GM23248 (cell line): ENCODE measurements around the gene PARVB. TPM values are rescaled to one million over a fixed set of nuclear protein-coding genes. Genes with fewer than 3 reads are reported as not detected.

Experiments
- DNase-seq: peaks from one replicate; pipeline ENCODE4 v3.0.0-alpha.2; 2015
- H2AFZ ChIP-seq: fragments of 200-600 bp; sonication (generic); 2 replicates; pipeline ENCODE4 v1.6.1; 2016; ENCODE audit warnings: antibody characterized with exemption
- H3F3A ChIP-seq: fragments of 200-600 bp; sonication (generic); 2 replicates; pipeline ENCODE4 v1.6.1; 2016; ENCODE audit warnings: mild to moderate bottlenecking, antibody characterized with exemption, mixed run types; ENCODE audit not compliant: insufficient read depth
- H3K27ac ChIP-seq: fragments of 200-600 bp; sonication (generic); 2 replicates; pipeline ENCODE4 v1.5.1; 2016; ENCODE audit warnings: mild to moderate bottlenecking
- H3K27me3 ChIP-seq: fragments of 200-600 bp; sonication (generic); replicated peaks from 2 replicates; pipeline ENCODE4 v1.6.1; 2016; ENCODE audit warnings: mild to moderate bottlenecking; ENCODE audit not compliant: insufficient read depth
- H3K36me3 ChIP-seq: fragments of 200-600 bp; sonication (generic); 2 replicates; pipeline ENCODE4 v1.6.1; 2016; ENCODE audit warnings: low read depth, mild to moderate bottlenecking
- H3K4me1 ChIP-seq: fragments of 200-600 bp; sonication (generic); 2 replicates; pipeline ENCODE4 v1.6.1; 2016; ENCODE audit warnings: mild to moderate bottlenecking; ENCODE audit not compliant: insufficient read depth
- H3K4me2 ChIP-seq: fragments of 200-600 bp; sonication (generic); one replicate; pipeline ENCODE4 v1.6.1; 2016; ENCODE audit warnings: mild to moderate bottlenecking; ENCODE audit not compliant: unreplicated experiment
- H3K4me3 ChIP-seq: fragments of 200-600 bp; sonication (generic); 2 replicates; pipeline ENCODE4 v1.5.1; 2016; ENCODE audit warnings: mild to moderate bottlenecking
- H3K79me2 ChIP-seq: fragments of 200-600 bp; sonication (generic); 2 replicates; pipeline ENCODE4 v1.6.1; 2016; ENCODE audit warnings: mild to moderate bottlenecking; ENCODE audit not compliant: insufficient read depth
- H3K9ac ChIP-seq: fragments of 200-600 bp; sonication (generic); 2 replicates; pipeline ENCODE4 v1.6.1; 2016; ENCODE audit warnings: mild to moderate bottlenecking
- H3K9me2 ChIP-seq: fragments of 200-600 bp; sonication (generic); 2 replicates; pipeline ENCODE4 v1.6.1; 2016; ENCODE audit warnings: mixed run types, mild to moderate bottlenecking, moderate library complexity; ENCODE audit not compliant: insufficient read depth
- H3K9me3 ChIP-seq: fragments of 200-600 bp; sonication (generic); one replicate; pipeline ENCODE4 v1.6.1; 2017; ENCODE audit warnings: low read depth
- H4K20me1 ChIP-seq: fragments of 200-600 bp; sonication (generic); 2 replicates; pipeline ENCODE4 v1.6.0; 2016; ENCODE audit not compliant: insufficient read depth
- EZH2 ChIP-seq: fragments of 200-600 bp; sonication (generic); IDR thresholded peaks from 2 replicates; pipeline ENCODE4 v1.6.1; 2018; ENCODE audit warnings: antibody characterized with exemption, mild to moderate bottlenecking; ENCODE audit not compliant: insufficient read depth, poor library complexity, severe bottlenecking
- EZH2phosphoT487 ChIP-seq: fragments of 200-600 bp; sonication (generic); IDR thresholded peaks from 2 replicates; pipeline ENCODE4 v1.6.1; 2018; ENCODE audit warnings: antibody characterized with exemption, moderate library complexity, mild to moderate bottlenecking, low read depth; ENCODE audit not compliant: insufficient read depth
- WGBS, 2 experiments: methylation state at CpG; one replicate each; pipeline ENCODE4 v1.1.6; 2015 to 2017; ENCODE audit warnings: low lambda C conversion rate in 2 of 2, low coverage in 1 of 2; ENCODE audit errors: missing lambda C conversion rate in 2 of 2; 5-methylcytosine and 5-hydroxymethylcytosine counted together
- in situ Hi-C: fragments of 300-500 bp; cut with MboI; formaldehyde crosslinking; loops from 2 replicates; pipeline ENCODE4 v1.15.0; 2020
- polyA plus RNA-seq: library from polyadenylated mRNA; unstranded; fragments of >200 nt; fragmentation: Nextera tagmentation; extraction: Ambion mirVana; gene quantifications from 2 replicates; pipeline ENCODE4 v1.2.1, GENCODE V29; 2016
- total RNA-seq: library from RNA; depleted of rRNA; stranded (reverse); fragments of >200 nt; shearing (Covaris generic); gene quantifications from 2 replicates; pipeline ENCODE4 v1.2.3, GENCODE V29; 2014; rRNA removed

PARVB gene
- total and polyA plus RNA-seq, 2 experiments from 2014 or later = 52.6 to 141 TPM

- no peak overlapping the region for H3K4me2 ChIP-seq
- no peaks in the 10 kb centered on the region for H3K9me2 ChIP-seq
- WGBS, 2 experiments = 69 to 71% methylated on average over 21 of the region's 21 CpGs
- in situ Hi-C loops = no loop called here
- no peak overlapping the region for H2AFZ ChIP-seq
- no peaks in the 10 kb centered on the region for H4K20me1 ChIP-seq
- H3K9me3 ChIP-seq = no peaks in the 10 kb centered on the region
- no peaks in the 10 kb centered on the region for H3K4me1 ChIP-seq
- H3K9ac ChIP-seq = no peak overlapping the region
- no peak overlapping the region for H3K27ac ChIP-seq
- H3K4me3 ChIP-seq = no peak overlapping the region
- H3F3A ChIP-seq = no peaks in the 10 kb centered on the region
- H3K27me3 ChIP-seq = peaks cover 15% of the 10 kb centered on the region; the same call in 1 of the 2 replicates
- no peaks in the 10 kb centered on the region for H3K79me2 ChIP-seq
- no peaks in the 10 kb centered on the region for H3K36me3 ChIP-seq
- DNase-seq = no peak
- no peak for TF ChIP-seq EZH2
- TF ChIP-seq EZH2phosphoT487 = no peak
These were observed 195.2 kb downstream of the PARVB start for GRCh38 chr22:44219101-44219870.

GRCh38 chr22:44220727-44221680, 196.9 kb downstream of the PARVB start:
- no peak for TF ChIP-seq EZH2
- no peak for TF ChIP-seq EZH2phosphoT487
- Histone ChIP-seq H3K9me3 (no peaks in the 10 kb centered on the region), H3K36me3 (no peaks in the 10 kb centered on the region), H3K4me1 (no peaks in the 10 kb centered on the region), H3K4me3 (no peak overlapping the region), H3K27me3 (peaks cover 25% of the 10 kb centered on the region), H3K9me2 (no peaks in the 10 kb centered on the region), H3F3A (no peaks in the 10 kb centered on the region), H3K79me2 (no peaks in the 10 kb centered on the region), H2AFZ (no peak overlapping the region), H3K4me2 (no peak overlapping the region), H3K27ac (no peak overlapping the region), H3K9ac (no peak overlapping the region), H4K20me1 (no peaks in the 10 kb centered on the region)
- DNase-seq = no peak
- in situ Hi-C loops = no loop called here
- WGBS, 2 experiments = 67 to 75% methylated on average over 23 of the region's 23 CpGs

- WGBS, 2 experiments = 61 to 71% methylated on average over 11 of the region's 11 CpGs
- Histone ChIP-seq H3K4me2 (no peak overlapping the region), H3K27me3 (peaks cover 26% of the 10 kb centered on the region), H3K9me3 (no peaks in the 10 kb centered on the region), H3K79me2 (no peaks in the 10 kb centered on the region), H3F3A (no peaks in the 10 kb centered on the region), H3K9me2 (no peaks in the 10 kb centered on the region), H3K4me3 (no peak overlapping the region), H4K20me1 (no peaks in the 10 kb centered on the region), H2AFZ (no peak overlapping the region), H3K4me1 (no peaks in the 10 kb centered on the region), H3K27ac (no peak overlapping the region), H3K9ac (no peak overlapping the region), H3K36me3 (no peaks in the 10 kb centered on the region)
- DNase-seq = no peak
- no peak for TF ChIP-seq EZH2phosphoT487
- no peak for TF ChIP-seq EZH2
- in situ Hi-C loops = no loop called here
These were observed 197.8 kb downstream of the PARVB start for GRCh38 chr22:44221710-44222475.

Other genes starting within 250 kb of the PARVB start
- gene EFCAB6, start 212.0 kb upstream of the PARVB start, total RNA-seq = 1.5 and 3.5 TPM in 2 replicates
- gene EFCAB6, start 212.0 kb upstream of the PARVB start, polyA plus RNA-seq = 2.0 and 2.1 TPM in 2 replicates
- not detected in 2 replicates for gene SULT4A1, start 161.8 kb upstream of the PARVB start, total RNA-seq
- gene SULT4A1, start 161.8 kb upstream of the PARVB start, polyA plus RNA-seq = not detected in 2 replicates
- not detected in 2 replicates for gene PNPLA5, start 132.3 kb upstream of the PARVB start, total RNA-seq
- gene PNPLA5, start 132.3 kb upstream of the PARVB start, polyA plus RNA-seq = not detected in 2 replicates
- 0.13 and 0.54 TPM in 2 replicates for gene PNPLA3, start 100.5 kb upstream of the PARVB start, total RNA-seq
- gene PNPLA3, start 100.5 kb upstream of the PARVB start, polyA plus RNA-seq = 1.2 and 1.4 TPM in 2 replicates
- gene SAMM50, start 68.9 kb upstream of the PARVB start, total RNA-seq = 37.8 and 48.3 TPM in 2 replicates
- 73.7 and 73.8 TPM in 2 replicates for gene SAMM50, start 68.9 kb upstream of the PARVB start, polyA plus RNA-seq
- gene PARVG, start 156.6 kb downstream of the PARVB start, total RNA-seq = not detected in 2 replicates
- 0.27 TPM in 1 of 2 replicates, not detected in the other for gene PARVG, start 156.6 kb downstream of the PARVB start, polyA plus RNA-seq